Astrocyte (in vitro differentiated cells and primary cell): Measurements from ENCODE around the gene ZNF670. TPM values are rescaled to one million over a fixed set of nuclear protein-coding genes. Genes with fewer than 3 reads are reported as not detected.

Source experiments
- DNase-seq: peaks from one replicate; pipeline ENCODE4 v3.0.0-alpha.2; 2010; ENCODE audit warnings: low read depth
- FAIRE-seq: peaks from 2 replicates; lab custom pipeline; 2011; peaks lifted over from hg19 to GRCh38; lab: Jason Lieb, UNC
- H2AFZ ChIP-seq: 2 replicates; pipeline ENCODE4 v1.6.0; 2012; ENCODE audit warnings: low read depth, low read length, inconsistent platforms
- H3K27ac ChIP-seq: 2 replicates; pipeline ENCODE4 v1.5.1; 2011; ENCODE audit warnings: low read depth, low read length, inconsistent platforms
- H3K27me3 ChIP-seq: 2 replicates; pipeline ENCODE4 v1.6.0; 2011; ENCODE audit warnings: low read length, inconsistent platforms; ENCODE audit not compliant: insufficient read depth
- H3K36me3 ChIP-seq: 2 replicates; pipeline ENCODE4 v1.5.1; 2011; ENCODE audit warnings: low read length, inconsistent platforms; ENCODE audit not compliant: insufficient read depth
- H3K4me1 ChIP-seq: 2 replicates; pipeline ENCODE4 v1.5.1; 2011; ENCODE audit warnings: low read length, inconsistent platforms; ENCODE audit not compliant: insufficient read depth
- H3K4me2 ChIP-seq: 2 replicates; pipeline ENCODE4 v1.6.0; 2012; ENCODE audit warnings: low read length, inconsistent platforms
- H3K4me3 ChIP-seq: 2 replicates; pipeline ENCODE4 v1.5.1; 2011; ENCODE audit warnings: low read depth, mild to moderate bottlenecking, low read length, inconsistent platforms; ENCODE audit not compliant: insufficient read depth
- H3K79me2 ChIP-seq: 2 replicates; pipeline ENCODE4 v1.6.0; 2012; ENCODE audit warnings: mild to moderate bottlenecking, low read length, inconsistent platforms; ENCODE audit not compliant: insufficient read depth
- H3K9ac ChIP-seq: 2 replicates; pipeline ENCODE4 v1.6.0; 2012; ENCODE audit warnings: mild to moderate bottlenecking, low read length, inconsistent platforms
- H3K9me3 ChIP-seq: 2 replicates; pipeline ENCODE4 v1.5.1; 2012; ENCODE audit warnings: low read depth, mild to moderate bottlenecking, low read length, inconsistent platforms; ENCODE audit not compliant: insufficient read depth
- H4K20me1 ChIP-seq: 2 replicates; pipeline ENCODE4 v1.6.0; 2012; ENCODE audit warnings: low read length, inconsistent platforms; ENCODE audit not compliant: insufficient read depth
- H3K27ac Mint-ChIP-seq: one replicate; pipeline ENCODE4 v1.8.0; 2021; ENCODE audit warnings: mild to moderate bottlenecking, mixed read lengths; ENCODE audit not compliant: unreplicated experiment
- H3K27me3 Mint-ChIP-seq: one replicate; pipeline ENCODE4 v1.8.0; 2021; ENCODE audit warnings: low read depth, mixed read lengths; ENCODE audit not compliant: unreplicated experiment
- H3K36me3 Mint-ChIP-seq: one replicate; pipeline ENCODE4 v1.8.0; 2021; ENCODE audit warnings: low read depth, mixed read lengths; ENCODE audit not compliant: unreplicated experiment
- H3K4me1 Mint-ChIP-seq: one replicate; pipeline ENCODE4 v1.8.0; 2021; ENCODE audit warnings: low read depth, mixed read lengths; ENCODE audit not compliant: unreplicated experiment
- H3K4me3 Mint-ChIP-seq: one replicate; pipeline ENCODE4 v1.8.0; 2021; ENCODE audit warnings: mild to moderate bottlenecking, moderate library complexity, mixed read lengths; ENCODE audit not compliant: unreplicated experiment
- H3K9me3 Mint-ChIP-seq: one replicate; pipeline ENCODE4 v1.8.0; 2021; ENCODE audit warnings: mild to moderate bottlenecking, mixed read lengths; ENCODE audit not compliant: unreplicated experiment
- EZH2 ChIP-seq: IDR thresholded peaks from 2 replicates; pipeline ENCODE4 v1.6.1; 2012; ENCODE audit warnings: mild to moderate bottlenecking, low read length, inconsistent platforms; ENCODE audit not compliant: insufficient read depth
- total RNA-seq: library from RNA; stranded (reverse); gene quantifications from 2 replicates; pipeline ENCODE4 v1.2.1, GENCODE V29; 2021
- TF ChIP-seq, protein P1 (sequence below): IDR thresholded peaks from 2 replicates; pipeline ENCODE4 v1.5.1; 2011; ENCODE audit warnings: low read depth, mild to moderate bottlenecking, inconsistent platforms, low read length, moderate library complexity; ENCODE audit not compliant: insufficient read depth

Gene ZNF670
- total RNA-seq, 1 donor from 2014 or later, result 4.0 TPM

DNA sequence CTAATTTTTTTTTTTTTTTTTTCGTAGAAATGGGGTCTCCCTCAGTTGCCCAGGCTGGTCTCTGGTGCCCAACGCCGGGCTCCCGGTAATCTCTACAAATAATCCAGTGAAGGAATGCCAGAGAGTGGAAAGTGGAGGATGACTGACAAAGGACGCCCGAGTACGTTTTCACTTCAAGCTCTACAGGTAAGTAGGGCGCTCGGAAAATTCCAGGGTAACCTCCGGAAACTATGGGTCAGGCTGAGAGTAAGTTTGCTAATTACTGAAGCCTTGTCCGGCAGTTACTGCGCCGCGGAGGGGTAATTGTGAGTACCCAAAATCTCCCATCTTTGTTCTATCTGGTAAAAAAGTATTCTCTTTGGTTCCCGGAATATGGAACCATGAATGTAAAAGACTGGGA is 27.4 kb upstream of the ZNF670 start:
- Histone ChIP-seq H3K4me2 (no peak overlapping the region), H3K9ac (no peak overlapping the region), H3K79me2 (peaks cover 32% of the 10 kb centered on the region), H4K20me1 (peaks cover 13% of the 10 kb centered on the region), H3K36me3 (peaks cover 11% of the 10 kb centered on the region), H3K9me3 (peaks cover 15% of the 10 kb centered on the region), H3K4me1 (no peaks in the 10 kb centered on the region), H3K27ac (no peak overlapping the region), H3K4me3 (no peak overlapping the region), H2AFZ (no peak overlapping the region), H3K27me3 (no peaks in the 10 kb centered on the region)
- DNase-seq, result no peak
- H3K27ac Mint-ChIP-seq, result no peak overlapping the region
- H3K36me3 Mint-ChIP-seq, result peaks cover 31% of the 10 kb centered on the region
- peaks cover 29% of the 10 kb centered on the region for H3K9me3 Mint-ChIP-seq
- H3K4me3 Mint-ChIP-seq, result no peak overlapping the region
- H3K4me1 Mint-ChIP-seq, result peaks cover 2% of the 10 kb centered on the region
- TF ChIP-seq, protein P1, sequence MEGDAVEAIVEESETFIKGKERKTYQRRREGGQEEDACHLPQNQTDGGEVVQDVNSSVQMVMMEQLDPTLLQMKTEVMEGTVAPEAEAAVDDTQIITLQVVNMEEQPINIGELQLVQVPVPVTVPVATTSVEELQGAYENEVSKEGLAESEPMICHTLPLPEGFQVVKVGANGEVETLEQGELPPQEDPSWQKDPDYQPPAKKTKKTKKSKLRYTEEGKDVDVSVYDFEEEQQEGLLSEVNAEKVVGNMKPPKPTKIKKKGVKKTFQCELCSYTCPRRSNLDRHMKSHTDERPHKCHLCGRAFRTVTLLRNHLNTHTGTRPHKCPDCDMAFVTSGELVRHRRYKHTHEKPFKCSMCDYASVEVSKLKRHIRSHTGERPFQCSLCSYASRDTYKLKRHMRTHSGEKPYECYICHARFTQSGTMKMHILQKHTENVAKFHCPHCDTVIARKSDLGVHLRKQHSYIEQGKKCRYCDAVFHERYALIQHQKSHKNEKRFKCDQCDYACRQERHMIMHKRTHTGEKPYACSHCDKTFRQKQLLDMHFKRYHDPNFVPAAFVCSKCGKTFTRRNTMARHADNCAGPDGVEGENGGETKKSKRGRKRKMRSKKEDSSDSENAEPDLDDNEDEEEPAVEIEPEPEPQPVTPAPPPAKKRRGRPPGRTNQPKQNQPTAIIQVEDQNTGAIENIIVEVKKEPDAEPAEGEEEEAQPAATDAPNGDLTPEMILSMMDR, result no peak
- TF ChIP-seq EZH2, result no peak
- FAIRE-seq, result no peak
- H3K27me3 Mint-ChIP-seq, result no peaks in the 10 kb centered on the region

DNA sequence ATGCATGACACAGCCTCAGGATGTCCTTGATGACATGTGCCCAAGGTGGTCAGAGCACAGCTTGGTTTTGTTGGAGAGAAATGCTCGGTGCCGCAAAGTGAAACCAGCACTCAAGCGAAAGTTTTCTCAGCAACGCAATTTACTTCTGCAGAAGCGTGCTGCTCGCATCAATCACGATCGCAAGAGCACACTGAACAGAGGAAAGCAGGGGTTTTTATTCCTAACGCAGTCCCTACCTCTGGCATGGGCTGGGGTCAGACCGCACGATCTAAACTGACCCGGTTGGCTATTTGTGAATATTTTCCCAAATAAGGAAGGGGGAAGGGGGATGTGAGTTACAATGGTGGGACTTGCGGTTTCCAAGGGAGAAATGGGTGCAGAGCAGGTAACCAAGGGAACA is 26.4 kb upstream of the ZNF670 start:
- no peak overlapping the region for H3K27ac Mint-ChIP-seq
- H3K4me3 ChIP-seq, result no peak overlapping the region
- DNase-seq (no peak), FAIRE-seq (no peak)
- no peaks in the 10 kb centered on the region for H3K4me1 Mint-ChIP-seq
- H2AFZ ChIP-seq, result no peak overlapping the region
- peaks cover 20% of the 10 kb centered on the region for H3K36me3 ChIP-seq
- H3K9me3 Mint-ChIP-seq, result peaks cover 38% of the 10 kb centered on the region
- H4K20me1 ChIP-seq, result peaks cover 13% of the 10 kb centered on the region
- H3K27me3 Mint-ChIP-seq, result no peaks in the 10 kb centered on the region
- H3K4me3 Mint-ChIP-seq, result peak overlapping the region; percentile 69
- peak overlapping the region; percentile 84 for H3K4me2 ChIP-seq
- peaks cover 41% of the 10 kb centered on the region for H3K36me3 Mint-ChIP-seq
- H3K9ac ChIP-seq, result no peak overlapping the region
- TF ChIP-seq EZH2, result no peak
- TF ChIP-seq, protein P1, result no peak
- no peaks in the 10 kb centered on the region for H3K4me1 ChIP-seq
- H3K27ac ChIP-seq, result no peak overlapping the region
- peaks cover 40% of the 10 kb centered on the region for H3K79me2 ChIP-seq
- peaks cover 24% of the 10 kb centered on the region for H3K9me3 ChIP-seq
- H3K27me3 ChIP-seq, result no peaks in the 10 kb centered on the region

DNA sequence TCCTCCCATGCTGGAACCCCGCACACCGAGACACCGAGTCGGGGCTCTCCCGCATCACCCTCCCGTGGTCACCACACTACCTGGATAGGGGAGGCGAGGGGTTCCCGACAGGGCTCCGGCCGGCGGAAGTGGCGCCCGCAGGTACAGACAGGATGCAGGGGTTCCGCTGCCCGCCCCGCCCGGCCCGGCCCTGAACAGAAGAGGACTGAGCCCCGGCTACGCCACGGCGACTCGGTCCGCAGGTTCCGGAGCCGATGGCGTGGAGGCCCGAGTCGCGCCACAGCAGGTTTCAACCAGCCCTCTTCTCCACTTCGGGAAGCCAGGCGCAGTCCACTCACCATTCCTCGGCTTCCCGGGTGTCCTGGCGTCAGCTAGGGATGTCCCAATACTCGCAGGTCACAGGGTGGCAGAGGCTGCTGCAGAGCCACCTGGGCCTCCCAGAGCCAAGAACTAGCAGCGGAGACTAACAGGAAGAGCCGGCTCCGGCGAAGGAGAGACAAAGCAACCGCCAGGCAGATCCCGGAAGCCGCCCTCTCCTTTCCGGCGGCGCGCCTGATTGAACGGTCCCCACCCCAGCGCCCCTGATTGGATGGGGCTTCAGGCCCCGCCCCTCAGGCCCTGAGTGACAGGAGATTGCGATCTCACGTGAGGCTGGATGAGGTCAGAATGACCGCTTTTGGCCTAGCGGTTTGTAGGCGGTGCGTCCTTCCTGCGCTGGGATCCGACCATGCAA is 25.4 kb upstream of the ZNF670 start, which contains the start of gene ZNF669:
ZNF669 (minus strand) TSS at position 498 of the 733 bp plus-strand sequence; CDS start at position 341, 157 bp downstream.
- Mint-ChIP-seq H3K9me3 (peaks cover 45% of the 10 kb centered on the region), H3K4me1 (no peaks in the 10 kb centered on the region), H3K27ac (peak within 1 kb of the TSS; percentile 89), H3K27me3 (no peaks in the 10 kb centered on the region), H3K4me3 (peak within 1 kb of the TSS; percentile 92), H3K36me3 (peaks cover 50% of the 10 kb centered on the region)
- Histone ChIP-seq H3K4me1 (no peaks in the 10 kb centered on the region), H3K4me2 (peak within 1 kb of the TSS; percentile 84), H3K9me3 (peaks cover 27% of the 10 kb centered on the region), H3K36me3 (peaks cover 21% of the 10 kb centered on the region), H3K79me2 (peaks cover 40% of the 10 kb centered on the region), H3K4me3 (peak within 1 kb of the TSS; percentile 99), H3K27ac (peak within 1 kb of the TSS; percentile 85), H3K9ac (peak within 1 kb of the TSS; percentile 93), H3K27me3 (no peaks in the 10 kb centered on the region), H4K20me1 (peaks cover 13% of the 10 kb centered on the region), H2AFZ (peak within 1 kb of the TSS; percentile 96)
- TF ChIP-seq, protein P1, result no peak
- no peak for TF ChIP-seq EZH2
- FAIRE-seq, result no peak
- DNase-seq, result peak; percentile 89
